ENCODE measurements around the gene DNAH9.
A peak's percentile ranks its signal among the peaks of the same experiment; 100 is the strongest.

DNAH9 gene

GRCh38 chr17:11999696-12000095 lies 401.4 kb downstream of the DNAH9 start:
- no peak overlapping the region for H3K4me3 ChIP-seq (replicated peaks; ENCODE audit: insufficient read depth, low read length)
- DNase-seq (ENCODE audit: low read depth in 1 of 2, low spot score in 1 of 2): peak in 1 of 2 experiments; percentile 49
- TF ChIP-seq SPI1 (IDR thresholded peaks at IDR 0.05; ENCODE audit: borderline replicate concordance, low read depth) (no peak), POLR2AphosphoS5 (IDR thresholded peaks at IDR 0.05; ENCODE audit: low read depth) (no peak), GABPA (IDR thresholded peaks at IDR 0.05; ENCODE audit: low read depth) (no peak)
- TF ChIP-seq, protein P1, sequence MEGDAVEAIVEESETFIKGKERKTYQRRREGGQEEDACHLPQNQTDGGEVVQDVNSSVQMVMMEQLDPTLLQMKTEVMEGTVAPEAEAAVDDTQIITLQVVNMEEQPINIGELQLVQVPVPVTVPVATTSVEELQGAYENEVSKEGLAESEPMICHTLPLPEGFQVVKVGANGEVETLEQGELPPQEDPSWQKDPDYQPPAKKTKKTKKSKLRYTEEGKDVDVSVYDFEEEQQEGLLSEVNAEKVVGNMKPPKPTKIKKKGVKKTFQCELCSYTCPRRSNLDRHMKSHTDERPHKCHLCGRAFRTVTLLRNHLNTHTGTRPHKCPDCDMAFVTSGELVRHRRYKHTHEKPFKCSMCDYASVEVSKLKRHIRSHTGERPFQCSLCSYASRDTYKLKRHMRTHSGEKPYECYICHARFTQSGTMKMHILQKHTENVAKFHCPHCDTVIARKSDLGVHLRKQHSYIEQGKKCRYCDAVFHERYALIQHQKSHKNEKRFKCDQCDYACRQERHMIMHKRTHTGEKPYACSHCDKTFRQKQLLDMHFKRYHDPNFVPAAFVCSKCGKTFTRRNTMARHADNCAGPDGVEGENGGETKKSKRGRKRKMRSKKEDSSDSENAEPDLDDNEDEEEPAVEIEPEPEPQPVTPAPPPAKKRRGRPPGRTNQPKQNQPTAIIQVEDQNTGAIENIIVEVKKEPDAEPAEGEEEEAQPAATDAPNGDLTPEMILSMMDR (IDR thresholded peaks at IDR 0.05; ENCODE audit: insufficient read depth, low read length): no peak
- TF ChIP-seq, protein P2, sequence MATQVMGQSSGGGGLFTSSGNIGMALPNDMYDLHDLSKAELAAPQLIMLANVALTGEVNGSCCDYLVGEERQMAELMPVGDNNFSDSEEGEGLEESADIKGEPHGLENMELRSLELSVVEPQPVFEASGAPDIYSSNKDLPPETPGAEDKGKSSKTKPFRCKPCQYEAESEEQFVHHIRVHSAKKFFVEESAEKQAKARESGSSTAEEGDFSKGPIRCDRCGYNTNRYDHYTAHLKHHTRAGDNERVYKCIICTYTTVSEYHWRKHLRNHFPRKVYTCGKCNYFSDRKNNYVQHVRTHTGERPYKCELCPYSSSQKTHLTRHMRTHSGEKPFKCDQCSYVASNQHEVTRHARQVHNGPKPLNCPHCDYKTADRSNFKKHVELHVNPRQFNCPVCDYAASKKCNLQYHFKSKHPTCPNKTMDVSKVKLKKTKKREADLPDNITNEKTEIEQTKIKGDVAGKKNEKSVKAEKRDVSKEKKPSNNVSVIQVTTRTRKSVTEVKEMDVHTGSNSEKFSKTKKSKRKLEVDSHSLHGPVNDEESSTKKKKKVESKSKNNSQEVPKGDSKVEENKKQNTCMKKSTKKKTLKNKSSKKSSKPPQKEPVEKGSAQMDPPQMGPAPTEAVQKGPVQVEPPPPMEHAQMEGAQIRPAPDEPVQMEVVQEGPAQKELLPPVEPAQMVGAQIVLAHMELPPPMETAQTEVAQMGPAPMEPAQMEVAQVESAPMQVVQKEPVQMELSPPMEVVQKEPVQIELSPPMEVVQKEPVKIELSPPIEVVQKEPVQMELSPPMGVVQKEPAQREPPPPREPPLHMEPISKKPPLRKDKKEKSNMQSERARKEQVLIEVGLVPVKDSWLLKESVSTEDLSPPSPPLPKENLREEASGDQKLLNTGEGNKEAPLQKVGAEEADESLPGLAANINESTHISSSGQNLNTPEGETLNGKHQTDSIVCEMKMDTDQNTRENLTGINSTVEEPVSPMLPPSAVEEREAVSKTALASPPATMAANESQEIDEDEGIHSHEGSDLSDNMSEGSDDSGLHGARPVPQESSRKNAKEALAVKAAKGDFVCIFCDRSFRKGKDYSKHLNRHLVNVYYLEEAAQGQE (IDR thresholded peaks at IDR 0.05; ENCODE audit: insufficient replicate concordance, low read depth): no peak
- H3K27ac ChIP-seq (replicated peaks): no peak overlapping the region
- no peaks in the 10 kb centered on the region for H3K27me3 ChIP-seq (ENCODE audit: insufficient read depth, poor library complexity, severe bottlenecking)

GRCh38 chr17:12007466-12007865 lies 409.2 kb downstream of the DNAH9 start:
- no peak for DNase-seq (ENCODE audit: low read depth in 1 of 2, low spot score in 1 of 2)
- no peaks in the 10 kb centered on the region for H3K27me3 ChIP-seq (ENCODE audit: insufficient read depth, poor library complexity, severe bottlenecking)
- H3K4me3 ChIP-seq (replicated peaks; ENCODE audit: insufficient read depth, low read length): no peak overlapping the region
- TF ChIP-seq GABPA (IDR thresholded peaks at IDR 0.05; ENCODE audit: low read depth) (no peak), SPI1 (IDR thresholded peaks at IDR 0.05; ENCODE audit: borderline replicate concordance, low read depth) (no peak), POLR2AphosphoS5 (IDR thresholded peaks at IDR 0.05; ENCODE audit: low read depth) (no peak)
- TF ChIP-seq, protein P2 (IDR thresholded peaks at IDR 0.05; ENCODE audit: insufficient replicate concordance, low read depth): no peak
- TF ChIP-seq, protein P1 (IDR thresholded peaks at IDR 0.05; ENCODE audit: insufficient read depth, low read length): no peak
- H3K27ac ChIP-seq (replicated peaks): no peak overlapping the region
